Measurements from ENCODE around the gene NLGN3.

NLGN3 gene

DNA sequence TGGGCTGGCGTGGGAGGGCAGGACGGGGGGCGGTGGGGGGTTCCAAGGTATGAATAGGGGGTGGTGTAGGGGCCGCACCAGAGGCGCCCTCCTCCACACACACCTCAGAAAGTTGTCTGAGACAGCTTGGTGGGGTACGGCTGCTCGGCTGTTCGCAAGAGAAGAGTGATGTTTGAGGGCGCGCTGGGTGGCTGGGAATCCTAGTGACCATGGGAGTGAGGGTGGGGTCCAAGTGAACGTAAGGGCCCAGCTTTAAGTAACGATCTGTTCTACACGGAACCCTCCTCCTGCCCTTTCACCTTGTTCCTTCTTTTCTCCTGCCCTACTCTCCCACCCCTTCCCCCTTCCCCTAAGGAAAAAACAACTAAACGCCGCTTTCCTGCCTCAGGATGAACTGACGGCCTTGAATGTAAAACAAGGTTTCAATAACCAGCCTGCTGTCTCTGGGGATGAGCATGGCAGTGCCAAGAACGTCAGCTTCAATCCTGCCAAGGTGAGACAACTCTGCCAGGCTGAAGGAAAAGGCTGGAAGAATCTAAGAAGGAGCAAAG is 25.6 kb upstream of the NLGN3 start:
- TF ChIP-seq, protein P1, sequence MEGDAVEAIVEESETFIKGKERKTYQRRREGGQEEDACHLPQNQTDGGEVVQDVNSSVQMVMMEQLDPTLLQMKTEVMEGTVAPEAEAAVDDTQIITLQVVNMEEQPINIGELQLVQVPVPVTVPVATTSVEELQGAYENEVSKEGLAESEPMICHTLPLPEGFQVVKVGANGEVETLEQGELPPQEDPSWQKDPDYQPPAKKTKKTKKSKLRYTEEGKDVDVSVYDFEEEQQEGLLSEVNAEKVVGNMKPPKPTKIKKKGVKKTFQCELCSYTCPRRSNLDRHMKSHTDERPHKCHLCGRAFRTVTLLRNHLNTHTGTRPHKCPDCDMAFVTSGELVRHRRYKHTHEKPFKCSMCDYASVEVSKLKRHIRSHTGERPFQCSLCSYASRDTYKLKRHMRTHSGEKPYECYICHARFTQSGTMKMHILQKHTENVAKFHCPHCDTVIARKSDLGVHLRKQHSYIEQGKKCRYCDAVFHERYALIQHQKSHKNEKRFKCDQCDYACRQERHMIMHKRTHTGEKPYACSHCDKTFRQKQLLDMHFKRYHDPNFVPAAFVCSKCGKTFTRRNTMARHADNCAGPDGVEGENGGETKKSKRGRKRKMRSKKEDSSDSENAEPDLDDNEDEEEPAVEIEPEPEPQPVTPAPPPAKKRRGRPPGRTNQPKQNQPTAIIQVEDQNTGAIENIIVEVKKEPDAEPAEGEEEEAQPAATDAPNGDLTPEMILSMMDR (conservative IDR thresholded peaks at IDR 0.05) = no peak
- peak overlapping the region; percentile 80 for H3K27ac ChIP-seq

DNA sequence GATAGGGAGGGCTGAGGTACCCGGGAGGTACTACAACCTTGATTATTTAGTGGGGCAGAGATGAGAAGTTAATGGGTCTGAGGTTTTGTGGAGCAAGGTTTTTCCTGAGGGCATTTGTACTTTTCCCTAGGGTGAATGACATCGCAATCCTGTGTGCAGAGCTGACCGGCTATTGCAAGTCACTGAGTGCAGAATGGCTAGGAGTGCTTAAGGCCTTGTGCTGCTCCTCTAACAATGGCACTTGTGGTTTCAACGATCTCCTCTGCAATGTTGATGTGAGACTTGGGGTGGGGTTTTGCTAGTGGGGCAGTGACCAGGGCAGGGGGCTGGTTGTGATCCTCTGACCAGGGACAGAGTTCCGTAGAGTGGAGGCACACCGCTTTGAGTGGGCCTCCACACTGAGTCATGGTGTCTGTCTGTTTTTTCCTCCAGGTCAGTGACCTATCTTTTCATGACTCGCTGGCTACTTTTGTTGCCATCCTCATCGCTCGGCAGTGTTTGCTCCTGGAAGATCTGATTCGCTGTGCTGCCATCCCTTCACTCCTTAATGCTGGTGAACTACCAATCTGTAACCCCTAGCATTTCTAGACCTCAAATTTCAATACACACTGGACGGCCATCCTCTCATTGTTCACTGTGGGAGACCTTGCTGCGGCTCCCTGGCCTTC is 16.3 kb upstream of the NLGN3 start:
- no peak overlapping the region for H3K27ac ChIP-seq
- TF ChIP-seq, protein P1 (conservative IDR thresholded peaks at IDR 0.05) = no peak

DNA sequence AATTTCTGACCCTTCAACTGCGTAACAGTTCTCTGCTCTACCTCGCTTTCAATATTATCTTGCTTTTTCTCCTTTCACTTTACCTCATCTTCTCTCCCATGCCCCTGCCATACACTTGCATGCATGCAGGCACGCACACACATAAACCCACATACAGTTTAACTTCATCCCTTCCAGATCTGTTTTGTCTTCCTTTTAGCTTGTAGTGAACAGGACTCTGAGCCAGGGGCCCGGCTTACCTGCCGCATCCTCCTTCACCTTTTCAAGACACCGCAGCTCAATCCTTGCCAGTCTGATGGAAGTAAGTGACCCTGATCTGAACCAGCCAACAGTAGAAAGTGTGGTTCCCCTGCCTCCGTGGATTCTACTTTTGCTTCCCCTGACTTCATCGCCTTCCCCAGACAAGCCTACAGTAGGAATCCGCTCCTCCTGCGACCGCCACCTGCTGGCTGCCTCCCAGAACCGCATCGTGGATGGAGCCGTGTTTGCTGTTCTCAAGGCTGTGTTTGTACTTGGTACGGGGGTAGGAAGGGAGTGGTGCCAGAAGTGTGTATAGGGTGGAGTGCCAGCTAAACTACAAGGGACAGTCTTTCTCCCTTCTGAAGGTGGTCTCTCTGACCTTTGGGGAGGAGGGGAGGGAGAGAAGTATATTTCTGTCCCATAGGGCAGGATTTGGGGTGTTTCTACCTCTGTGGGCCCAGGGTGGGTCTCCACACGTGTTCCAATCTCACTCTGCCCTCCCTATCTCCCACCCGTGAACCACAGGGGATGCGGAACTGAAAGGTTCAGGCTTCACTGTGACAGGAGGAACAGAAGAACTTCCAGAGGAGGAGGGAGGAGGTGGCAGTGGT is 15.5 kb upstream of the NLGN3 start:
- peak overlapping the region; percentile 23; the same call in 1 of the 2 replicates for H3K27ac ChIP-seq
- TF ChIP-seq, protein P1 (conservative IDR thresholded peaks at IDR 0.05) = peak; percentile 87

DNA sequence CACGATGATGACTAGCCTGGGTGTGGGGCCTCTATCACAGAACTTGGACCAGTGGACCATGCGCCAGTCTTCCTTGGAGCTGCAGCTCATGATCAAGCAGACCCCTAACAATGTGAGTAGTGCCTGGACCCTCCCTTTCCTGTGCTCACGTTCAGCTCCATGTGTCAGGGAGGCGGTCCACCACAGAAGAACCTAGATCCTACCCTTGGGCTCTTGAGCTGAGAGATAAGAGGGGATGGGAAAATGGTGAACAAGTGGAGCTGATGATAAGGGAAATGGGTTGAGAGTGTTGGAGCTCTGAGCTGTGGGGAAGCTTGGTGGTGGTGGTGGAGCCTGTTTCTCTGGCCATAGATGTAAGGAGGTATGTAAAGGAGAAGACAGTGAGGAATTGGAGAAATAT is 13.1 kb upstream of the NLGN3 start:
- TF ChIP-seq, protein P1 (conservative IDR thresholded peaks at IDR 0.05) = no peak
- no peak overlapping the region for H3K27ac ChIP-seq

DNA sequence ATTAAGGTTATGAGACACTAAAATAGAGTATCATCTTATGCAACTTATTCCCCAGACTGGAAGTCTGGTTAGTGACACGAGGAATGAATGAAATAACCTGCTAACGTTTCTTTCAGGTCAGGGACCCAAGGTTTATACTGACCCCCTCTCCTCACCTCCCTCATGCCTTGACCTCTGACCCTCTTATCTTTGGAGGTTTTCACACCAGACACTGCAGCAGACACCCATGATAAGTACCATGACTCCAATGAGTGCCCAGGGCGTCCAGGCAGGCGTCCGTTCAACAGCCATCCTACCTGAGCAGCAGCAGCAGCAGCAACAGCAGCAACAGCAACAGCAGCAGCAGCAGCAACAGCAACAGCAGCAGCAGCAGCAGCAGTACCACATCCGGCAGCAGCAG is 4.2 kb upstream of the NLGN3 start:
- TF ChIP-seq, protein P1 (conservative IDR thresholded peaks at IDR 0.05) = no peak
- no peak overlapping the region for H3K27ac ChIP-seq

DNA sequence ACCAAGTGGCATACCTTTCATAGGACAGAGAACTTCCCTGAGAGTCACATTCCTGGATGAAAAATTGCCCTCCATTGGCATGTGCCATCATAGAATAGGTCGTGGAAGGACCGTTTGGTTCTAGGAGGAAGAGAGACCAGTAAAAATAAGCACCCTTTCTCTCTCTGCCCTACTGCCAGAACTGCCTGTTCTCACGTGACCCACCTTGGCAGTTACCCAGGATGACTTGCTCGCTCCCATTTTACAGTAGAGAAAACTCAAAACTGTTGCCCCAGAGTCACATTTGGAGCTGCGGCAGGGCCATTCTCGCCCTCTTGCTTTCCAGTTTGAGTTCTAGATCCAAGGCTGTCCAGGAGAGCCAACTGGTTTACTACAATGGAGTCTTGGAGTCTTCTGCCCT is 1.1 kb upstream of the NLGN3 start:
- TF ChIP-seq, protein P1 (conservative IDR thresholded peaks at IDR 0.05) = no peak
- H3K27ac ChIP-seq = no peak overlapping the region

DNA sequence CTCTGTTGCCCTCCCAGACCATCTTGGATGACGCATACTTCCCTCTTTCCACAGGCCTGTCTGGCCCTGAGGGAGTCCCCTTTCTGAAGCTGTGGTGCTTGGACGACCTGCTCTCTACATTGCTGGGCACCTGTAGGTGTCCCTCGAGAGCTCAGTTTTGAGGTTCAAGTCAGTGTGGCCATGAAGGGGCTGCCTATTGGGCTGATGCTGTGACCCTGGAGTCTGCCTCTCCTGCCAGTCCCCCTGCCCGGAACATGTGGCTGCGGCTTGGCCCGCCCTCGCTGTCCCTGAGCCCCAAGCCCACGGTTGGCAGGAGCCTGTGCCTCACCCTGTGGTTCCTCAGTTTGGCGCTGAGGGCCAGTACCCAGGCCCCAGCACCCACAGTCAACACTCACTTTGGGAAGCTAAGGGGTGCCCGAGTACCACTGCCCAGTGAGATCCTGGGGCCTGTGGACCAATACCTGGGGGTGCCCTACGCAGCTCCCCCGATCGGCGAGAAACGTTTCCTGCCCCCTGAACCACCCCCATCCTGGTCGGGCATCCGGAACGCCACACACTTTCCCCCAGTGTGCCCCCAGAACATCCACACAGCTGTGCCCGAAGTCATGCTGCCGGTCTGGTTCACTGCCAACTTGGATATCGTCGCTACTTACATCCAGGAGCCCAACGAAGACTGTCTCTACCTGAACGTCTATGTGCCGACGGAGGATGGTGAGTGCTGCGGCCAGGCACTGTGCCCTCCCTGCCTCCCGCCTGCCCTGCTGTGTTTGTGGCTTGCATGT is 3.0 kb downstream of the NLGN3 start:
- TF ChIP-seq, protein P1 (conservative IDR thresholded peaks at IDR 0.05) = no peak
- H3K27ac ChIP-seq = no peak overlapping the region

All from VCaP (cell line).